Sigmoid colon (tissue), 7 donors: ENCODE measurements around the gene PON2. TPM values are rescaled to one million over a fixed set of nuclear protein-coding genes. Genes with fewer than 3 reads are reported as not detected.

Source experiments
- DNase-seq: peaks from one replicate; pipeline ENCODE4 v3.0.0-alpha.2; 2019
- H3K27ac ChIP-seq, 4 donors: fragments of 200-600 bp; sonication (generic); one replicate each; pipeline ENCODE4 v1.5.1; 2016 to 2019; ENCODE audit warnings: mild to moderate bottlenecking in 1 of 4
- H3K27me3 ChIP-seq, 3 donors: fragments of 200-600 bp; sonication (generic); one replicate each; pipeline ENCODE4 v1.5.1; 2019; ENCODE audit warnings: mild to moderate bottlenecking in 1 of 3
- H3K36me3 ChIP-seq, 4 donors: fragments of 200-600 bp; sonication (generic); one replicate each; pipeline ENCODE4 v1.5.1; 2016 to 2019
- H3K4me1 ChIP-seq, 4 donors: fragments of 200-600 bp; sonication (generic); one replicate each; pipeline ENCODE4 v1.5.1; 2017 to 2019
- H3K4me3 ChIP-seq, 4 donors: fragments of 200-600 bp; sonication (generic); one replicate each; pipeline ENCODE4 v1.5.1; 2017 to 2019; ENCODE audit warnings: mild to moderate bottlenecking in 2 of 4, moderate library complexity in 1 of 4
- H3K9me3 ChIP-seq, 4 donors: fragments of 200-600 bp in 3 of 4; sonication (generic) in 3 of 4; one replicate each; pipeline versions ENCODE4 v1.5.1 to v1.6.1; 2013 to 2019
- CTCF ChIP-seq, 4 experiments: fragments of 450-650 bp in 3 of 4; fragments of 200-600 bp in 1 of 4; IDR thresholded peaks; one replicate each; pipeline ENCODE4 v1.5.1; 2016 to 2019; ENCODE audit warnings: antibody characterized with exemption in 4 of 4, mild to moderate bottlenecking in 3 of 4, moderate library complexity in 2 of 4
- EP300 ChIP-seq, 4 donors: sonication (generic); formaldehyde crosslinking; IDR thresholded peaks; one replicate each; pipeline ENCODE4 v1.6.1; 2017; ENCODE audit warnings: antibody characterized with exemption in 4 of 4
- POLR2A ChIP-seq, 2 donors: fragments of 450-650 bp; IDR thresholded peaks; one replicate each; pipeline ENCODE4 v1.6.1; 2016; ENCODE audit warnings: antibody characterized with exemption in 2 of 2, mild to moderate bottlenecking in 2 of 2, moderate library complexity in 2 of 2
- POLR2AphosphoS5 ChIP-seq, 4 donors: sonication (generic); formaldehyde crosslinking; IDR thresholded peaks; one replicate each; pipeline ENCODE4 v1.6.1; 2017; ENCODE audit warnings: antibody characterized with exemption in 4 of 4
- WGBS, 2 donors: extraction: QIAGEN DNeasy Blood & Tissue Kit; methylation state at CpG; one replicate each; pipeline ENCODE4 v1.1.7; 2013; 5-methylcytosine and 5-hydroxymethylcytosine counted together
- intact Hi-C: fragments of 100-400 bp; cut with DNase I; formaldehyde crosslinking; loops from one replicate; pipeline ENCODE4 v1.15.1; 2023
- polyA plus RNA-seq, 3 donors: library from polyadenylated mRNA; stranded (reverse); fragments of 200-250 nt; gene quantifications; one replicate each; pipeline ENCODE4 v1.2.3, GENCODE V29; 2013
- total RNA-seq, 4 donors: library from RNA; depleted of rRNA; stranded (reverse); fragments of >200 nt; gene quantifications; one replicate each; pipeline ENCODE4 v1.1.0, GENCODE V29; 2016
- donor health status: healthy with polysubstance abuse.
- donor health status: Bipolar disorder and iron deficiency.
- donor health status: healthy.

PON2 gene
- total and polyA plus RNA-seq, 7 donors = 37.2 to 103 (median 79.1) TPM

GRCh38 chr7:95407751-95408150 lies 27.1 kb downstream of the PON2 start:
- H3K27me3 ChIP-seq = no peaks in the 10 kb centered on the region
- H3K36me3 ChIP-seq = peaks cover 0 to 59% (median 3%) of the 10 kb centered on the region in 4 donors
- intact Hi-C loops = no loop called here
- no peak overlapping the region for H3K27ac ChIP-seq
- 18 to 54% methylated on average over 2 of the region's 2 CpGs for WGBS, 2 donors
- H3K9me3 ChIP-seq = no peaks in the 10 kb centered on the region
- no peak for DNase-seq
- peaks cover 0 to 8% (median 3%) of the 10 kb centered on the region in 4 donors for H3K4me1 ChIP-seq
- H3K4me3 ChIP-seq = no peak overlapping the region
- no peak for TF ChIP-seq POLR2AphosphoS5 (IDR thresholded peaks at IDR 0.05)
- TF ChIP-seq EP300 (IDR thresholded peaks at IDR 0.05) = no peak
- TF ChIP-seq CTCF (IDR thresholded peaks at IDR 0.05) = no peak
- no peak for TF ChIP-seq POLR2A (IDR thresholded peaks at IDR 0.05)

GRCh38 chr7:95405800-95406199 lies 29.0 kb downstream of the PON2 start:
- TF ChIP-seq EP300 (IDR thresholded peaks at IDR 0.05) (no peak), POLR2A (IDR thresholded peaks at IDR 0.05) (no peak), POLR2AphosphoS5 (IDR thresholded peaks at IDR 0.05) (no peak), CTCF (IDR thresholded peaks at IDR 0.05) (no peak)
- H3K36me3 ChIP-seq = peaks cover 0 to 40% (median 3%) of the 10 kb centered on the region in 4 donors
- DNase-seq = no peak
- peaks cover 0 to 8% (median 3%) of the 10 kb centered on the region in 4 donors for H3K4me1 ChIP-seq
- WGBS, 2 donors = 94 to 95% methylated on average over 6 of the region's 6 CpGs
- no peak overlapping the region for H3K27ac ChIP-seq
- H3K27me3 ChIP-seq = no peaks in the 10 kb centered on the region
- intact Hi-C loops = no loop called here
- H3K4me3 ChIP-seq = no peak overlapping the region
- H3K9me3 ChIP-seq = no peaks in the 10 kb centered on the region

- no peak overlapping the region for H3K27ac ChIP-seq
- intact Hi-C loops = no loop called here
- H3K4me1 ChIP-seq = peaks cover 0 to 8% (median 3%) of the 10 kb centered on the region in 4 donors
- no peak overlapping the region for H3K4me3 ChIP-seq
- no peaks in the 10 kb centered on the region for H3K9me3 ChIP-seq
- TF ChIP-seq POLR2AphosphoS5 (IDR thresholded peaks at IDR 0.05) = no peak
- no peak for TF ChIP-seq EP300 (IDR thresholded peaks at IDR 0.05)
- TF ChIP-seq CTCF (IDR thresholded peaks at IDR 0.05) = no peak
- no peak for TF ChIP-seq POLR2A (IDR thresholded peaks at IDR 0.05)
- H3K36me3 ChIP-seq = peaks cover 0 to 34% (median 3%) of the 10 kb centered on the region in 4 donors
- WGBS, 2 donors = 95 to 96% methylated on average over 3 of the region's 3 CpGs
- H3K27me3 ChIP-seq = no peaks in the 10 kb centered on the region
- no peak for DNase-seq
These were observed 29.6 kb downstream of the PON2 start for GRCh38 chr7:95405208-95405607.

- H3K4me3 ChIP-seq = no peak overlapping the region
- DNase-seq = peak; percentile 63
- H3K27me3 ChIP-seq = no peaks in the 10 kb centered on the region
- intact Hi-C loops = no loop called here
- no peaks in the 10 kb centered on the region for H3K9me3 ChIP-seq
- TF ChIP-seq CTCF (IDR thresholded peaks at IDR 0.05) = no peak
- no peak for TF ChIP-seq EP300 (IDR thresholded peaks at IDR 0.05)
- TF ChIP-seq POLR2AphosphoS5 (IDR thresholded peaks at IDR 0.05) = no peak
- no peak for TF ChIP-seq POLR2A (IDR thresholded peaks at IDR 0.05)
- peaks cover 0 to 28% (median 1%) of the 10 kb centered on the region in 4 donors for H3K36me3 ChIP-seq
- H3K4me1 ChIP-seq = peaks cover 0 to 8% (median 3%) of the 10 kb centered on the region in 4 donors
- peak overlapping the region in 2 of 4 donors; percentile 26 to 35 for H3K27ac ChIP-seq
- 74% methylated on average over 4 of the region's 4 CpGs for WGBS, 2 donors
These were observed 30.4 kb downstream of the PON2 start for GRCh38 chr7:95404316-95404865.
